Suprapubic skin (tissue), 4 donors: Measurements from ENCODE around the gene WSB2. TPM values are rescaled to one million over a fixed set of nuclear protein-coding genes. Genes with fewer than 3 reads are reported as not detected.

Experiments used
- DNase-seq, 2 donors: peaks; one replicate each; pipeline ENCODE4 v3.0.0-alpha.2; 2019; ENCODE audit warnings: low spot score in 2 of 2
- H3K27ac ChIP-seq: fragments of 200-600 bp; sonication (generic); one replicate; pipeline ENCODE4 v1.5.1; 2019
- H3K27me3 ChIP-seq: fragments of 200-600 bp; sonication (generic); one replicate; pipeline ENCODE4 v1.5.1; 2019
- H3K36me3 ChIP-seq: fragments of 200-600 bp; sonication (generic); one replicate; pipeline ENCODE4 v1.5.1; 2019
- H3K4me1 ChIP-seq: fragments of 200-600 bp; sonication (generic); one replicate; pipeline ENCODE4 v1.5.1; 2019
- H3K4me3 ChIP-seq: fragments of 200-600 bp; sonication (generic); one replicate; pipeline ENCODE4 v1.5.1; 2019; ENCODE audit warnings: mild to moderate bottlenecking
- H3K9me3 ChIP-seq: fragments of 200-600 bp; sonication (generic); one replicate; pipeline ENCODE4 v1.5.1; 2019
- CTCF ChIP-seq, 2 donors: fragments of 200-600 bp in 1 of 2; fragments of 450-650 bp in 1 of 2; sonication (generic) in 1 of 2; IDR thresholded peaks; one replicate each; pipeline ENCODE4 v1.5.1; 2016 to 2019; ENCODE audit warnings: antibody characterized with exemption in 2 of 2, mild to moderate bottlenecking in 1 of 2, moderate library complexity in 1 of 2
- EP300 ChIP-seq: sonication (generic); formaldehyde crosslinking; IDR thresholded peaks from one replicate; pipeline ENCODE4 v1.6.1; 2017; ENCODE audit warnings: antibody characterized with exemption
- POLR2A ChIP-seq, 2 donors: fragments of 450-650 bp; IDR thresholded peaks; one replicate each; pipeline ENCODE4 v1.6.1; 2017; ENCODE audit warnings: antibody characterized with exemption in 2 of 2, mild to moderate bottlenecking in 2 of 2, moderate library complexity in 2 of 2
- POLR2AphosphoS5 ChIP-seq, 3 donors: sonication (generic); formaldehyde crosslinking; IDR thresholded peaks; one replicate each; pipeline ENCODE4 v1.6.1; 2017; ENCODE audit warnings: antibody characterized with exemption in 3 of 3
- WGBS: methylation state at CpG from one replicate; pipeline ENCODE4 v1.1.5; 2018; 5-methylcytosine and 5-hydroxymethylcytosine counted together
- total RNA-seq, 4 donors: library from RNA; depleted of rRNA; stranded (reverse); fragments of >200 nt; gene quantifications; one replicate each; pipeline ENCODE4 v1.1.0, GENCODE V29; 2016

WSB2 gene
- total RNA-seq, 4 donors from 2014 or later = 46.0 to 74.3 (median 60.7) TPM

DNA sequence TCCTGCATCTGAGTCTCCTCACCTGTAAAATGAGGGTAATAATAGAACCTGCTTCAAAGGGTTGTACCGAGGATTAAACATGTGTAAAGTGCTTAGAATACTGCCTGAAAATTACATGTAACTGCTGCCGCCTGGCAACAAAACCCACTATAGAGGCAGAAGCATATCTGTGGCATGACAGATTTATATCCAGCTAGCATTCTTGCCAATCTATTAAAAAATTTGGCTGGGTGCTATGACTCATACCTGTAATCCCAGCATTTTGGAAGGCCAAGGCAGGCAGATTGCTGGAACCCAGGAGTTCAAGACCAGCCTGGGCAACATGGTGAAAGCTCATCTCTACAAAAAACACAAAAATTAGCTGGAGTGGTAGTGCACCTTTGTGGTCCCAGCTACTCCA is 75.8 kb downstream of the WSB2 start:
- no peak for DNase-seq
- H3K27ac ChIP-seq = no peak overlapping the region
- no peak for TF ChIP-seq CTCF (IDR thresholded peaks at IDR 0.05)
- TF ChIP-seq POLR2A (IDR thresholded peaks at IDR 0.05) = no peak
- TF ChIP-seq EP300 = no peak
- TF ChIP-seq POLR2AphosphoS5 (IDR thresholded peaks at IDR 0.05) = no peak
- H3K9me3 ChIP-seq = no peaks in the 10 kb centered on the region
- H3K4me3 ChIP-seq = no peak overlapping the region
- H3K27me3 ChIP-seq = peaks cover 19% of the 10 kb centered on the region
- H3K4me1 ChIP-seq = no peaks in the 10 kb centered on the region
- 50% methylated on average over 2 of the region's 2 CpGs for WGBS
- no peaks in the 10 kb centered on the region for H3K36me3 ChIP-seq

Other genes with a start within 250 kb of the WSB2 start
- under 1 TPM in 3 of 4 donors, not detected in 1; 0.24 to 0.39 (median 0.38) TPM for gene KSR2, start 92.2 kb downstream of the WSB2 start, total RNA-seq
- 10 to 100 TPM in 2 of 4 donors, 1 to 10 TPM in 2; 9.0 to 14.0 (median 10.7) TPM for gene RFC5, start 44.5 kb downstream of the WSB2 start, total RNA-seq
- 10 to 100 TPM; 20.4 to 25.9 (median 23.6) TPM for gene VSIG10, start 42.8 kb upstream of the WSB2 start, total RNA-seq
- 100 to 1,000 TPM; 260 to 443 (median 311) TPM for gene PEBP1, start 74.9 kb upstream of the WSB2 start, total RNA-seq